Esophagus muscularis mucosa (tissue), 4 donors: ENCODE data around the gene UBR3. TPM values are rescaled to one million over a fixed set of nuclear protein-coding genes. Genes with fewer than 3 reads are reported as not detected.
A peak's percentile ranks its signal among the peaks of the same experiment; 100 is the strongest.

Experiments used
- DNase-seq: peaks from one replicate; pipeline ENCODE4 v3.0.0-alpha.2; 2017; ENCODE audit errors: extremely low spot score
- H3K27ac ChIP-seq, 4 donors: fragments of 200-600 bp; sonication (generic); replicated peaks in 1 of 4; 1 replicate in 3 of 4; 2 replicates in 1 of 4; pipeline ENCODE4 v1.5.1; 2016 to 2019; ENCODE audit warnings: mild to moderate bottlenecking in 1 of 4
- H3K27me3 ChIP-seq, 4 donors: fragments of 200-600 bp; sonication (generic); one replicate each; pipeline versions ENCODE4 v1.5.1 to v1.6.0; 2016 to 2019
- H3K36me3 ChIP-seq, 4 donors: fragments of 200-600 bp; sonication (generic); one replicate each; pipeline ENCODE4 v1.5.1; 2016 to 2019
- H3K4me1 ChIP-seq, 4 donors: fragments of 200-600 bp; sonication (generic); one replicate each; pipeline ENCODE4 v1.5.1; 2016 to 2019
- H3K4me3 ChIP-seq, 4 donors: fragments of 200-600 bp; sonication (generic); 1 replicate in 2 of 4; 2 replicates in 2 of 4; pipeline ENCODE4 v1.5.1; 2016 to 2019; ENCODE audit warnings: mild to moderate bottlenecking in 4 of 4, moderate library complexity in 1 of 4
- H3K9me3 ChIP-seq, 4 donors: fragments of 200-600 bp; sonication (generic); 1 replicate in 3 of 4; 2 replicates in 1 of 4; pipeline ENCODE4 v1.5.1; 2016 to 2019
- EP300 ChIP-seq: sonication (generic); formaldehyde crosslinking; IDR thresholded peaks from one replicate; pipeline ENCODE4 v1.6.1; 2017; ENCODE audit warnings: antibody characterized with exemption
- POLR2A ChIP-seq: fragments of 450-650 bp; IDR thresholded peaks from one replicate; pipeline ENCODE4 v1.6.1; 2017; ENCODE audit warnings: antibody characterized with exemption, moderate library complexity, mild to moderate bottlenecking, low read depth
- POLR2AphosphoS5 ChIP-seq, 2 donors: sonication (generic); formaldehyde crosslinking; IDR thresholded peaks; one replicate each; pipeline ENCODE4 v1.6.1; 2017; ENCODE audit warnings: antibody characterized with exemption in 2 of 2
- WGBS: methylation state at CpG from one replicate; pipeline ENCODE4 v1.1.5; 2018; 5-methylcytosine and 5-hydroxymethylcytosine counted together
- intact Hi-C: fragments of 100-400 bp; cut with DNase I; formaldehyde crosslinking; loops from one replicate; pipeline ENCODE4 v1.15.1; 2023
- total RNA-seq, 4 donors: library from RNA; depleted of rRNA; stranded (reverse); fragments of >200 nt; gene quantifications; one replicate each; pipeline versions ENCODE4 v1.1.0 to v1.2.1, GENCODE V29; 2016
- TF ChIP-seq, protein P1 (sequence below), 3 experiments: fragments of 200-600 bp in 2 of 3; fragments of 450-650 bp in 1 of 3; sonication (generic) in 2 of 3; IDR thresholded peaks; one replicate each; pipeline ENCODE4 v1.5.1; 2017 to 2019; ENCODE audit warnings: antibody characterized with exemption in 3 of 3, mild to moderate bottlenecking in 2 of 3, moderate library complexity in 1 of 3

Gene UBR3
- total RNA-seq, 4 donors from 2014 or later, result 46.1 to 80.2 (median 58.8) TPM

DNA sequence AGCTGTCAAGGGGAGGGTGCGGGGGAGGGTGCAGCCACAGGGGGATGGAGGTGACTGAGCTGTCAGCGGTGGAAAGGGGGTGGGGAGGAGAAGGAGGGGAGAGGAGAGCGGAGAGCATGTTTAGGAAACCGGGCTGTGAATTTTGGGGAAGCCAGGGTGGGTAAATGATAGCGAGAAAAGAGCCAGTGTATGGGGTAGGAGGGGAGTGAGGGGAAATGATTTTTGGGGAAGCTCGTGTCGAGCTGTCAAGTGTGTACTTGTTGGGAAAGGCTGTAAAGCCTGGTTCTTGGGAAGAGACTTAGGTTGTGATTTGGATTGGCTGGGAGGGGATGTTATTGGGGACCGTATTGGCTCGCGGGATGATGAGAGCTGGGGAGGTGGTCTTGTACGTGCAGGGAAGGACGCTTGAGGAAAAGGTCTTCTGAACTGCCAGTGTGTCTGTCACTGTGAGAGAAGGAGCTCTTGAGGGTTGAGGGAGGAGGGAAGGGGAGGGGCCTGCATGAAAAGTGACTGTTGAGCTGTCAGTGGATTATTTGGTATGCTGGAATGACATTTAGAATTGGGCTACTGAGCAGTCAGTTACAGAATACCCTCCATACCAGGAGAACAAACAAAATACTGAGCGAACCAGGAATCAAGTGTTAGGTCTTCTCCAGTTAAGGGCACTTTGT, 1.0 kb downstream of the UBR3 start:
- peaks cover 43 to 73% (median 67%) of the 10 kb centered on the region in 4 donors for H3K4me1 ChIP-seq
- under 1% methylated on average over 13 of the region's 13 CpGs for WGBS
- TF ChIP-seq POLR2A, result no peak
- no peak for TF ChIP-seq EP300
- peak; percentile 13 to 33 for TF ChIP-seq POLR2AphosphoS5 (IDR thresholded peaks at IDR 0.05)
- TF ChIP-seq, protein P1, sequence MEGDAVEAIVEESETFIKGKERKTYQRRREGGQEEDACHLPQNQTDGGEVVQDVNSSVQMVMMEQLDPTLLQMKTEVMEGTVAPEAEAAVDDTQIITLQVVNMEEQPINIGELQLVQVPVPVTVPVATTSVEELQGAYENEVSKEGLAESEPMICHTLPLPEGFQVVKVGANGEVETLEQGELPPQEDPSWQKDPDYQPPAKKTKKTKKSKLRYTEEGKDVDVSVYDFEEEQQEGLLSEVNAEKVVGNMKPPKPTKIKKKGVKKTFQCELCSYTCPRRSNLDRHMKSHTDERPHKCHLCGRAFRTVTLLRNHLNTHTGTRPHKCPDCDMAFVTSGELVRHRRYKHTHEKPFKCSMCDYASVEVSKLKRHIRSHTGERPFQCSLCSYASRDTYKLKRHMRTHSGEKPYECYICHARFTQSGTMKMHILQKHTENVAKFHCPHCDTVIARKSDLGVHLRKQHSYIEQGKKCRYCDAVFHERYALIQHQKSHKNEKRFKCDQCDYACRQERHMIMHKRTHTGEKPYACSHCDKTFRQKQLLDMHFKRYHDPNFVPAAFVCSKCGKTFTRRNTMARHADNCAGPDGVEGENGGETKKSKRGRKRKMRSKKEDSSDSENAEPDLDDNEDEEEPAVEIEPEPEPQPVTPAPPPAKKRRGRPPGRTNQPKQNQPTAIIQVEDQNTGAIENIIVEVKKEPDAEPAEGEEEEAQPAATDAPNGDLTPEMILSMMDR (IDR thresholded peaks at IDR 0.05), result no peak

DNA sequence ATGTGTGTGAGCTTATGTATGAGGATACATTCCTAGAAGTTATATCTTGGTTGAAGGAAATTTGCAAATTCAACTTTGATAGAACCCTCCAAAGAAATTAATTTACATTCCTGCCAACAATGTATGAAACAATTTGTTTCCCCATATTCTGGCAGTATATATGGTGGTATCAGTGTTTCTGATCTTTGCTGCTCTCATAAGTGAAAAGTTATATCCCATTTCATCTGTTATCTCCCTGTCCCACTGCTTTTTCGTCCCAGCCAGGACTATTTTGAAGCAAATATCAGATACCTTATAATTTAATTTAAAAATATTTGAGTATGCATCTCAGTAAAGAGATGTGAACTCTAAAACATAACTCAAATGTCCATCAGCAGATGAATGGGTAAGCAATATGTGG, 7.1 kb downstream of the UBR3 start:
- no peak for TF ChIP-seq POLR2A
- TF ChIP-seq EP300, result no peak
- TF ChIP-seq, protein P1 (IDR thresholded peaks at IDR 0.05), result no peak
- no peak for TF ChIP-seq POLR2AphosphoS5 (IDR thresholded peaks at IDR 0.05)
- DNase-seq, result no peak
- no peaks in the 10 kb centered on the region for H3K36me3 ChIP-seq
- no peak overlapping the region for H3K27ac ChIP-seq
- H3K27me3 ChIP-seq, result no peaks in the 10 kb centered on the region
- H3K4me1 ChIP-seq, result peaks cover 35 to 76% (median 75%) of the 10 kb centered on the region in 4 donors
- 76% methylated on average over 1 of the region's 1 CpG for WGBS
- intact Hi-C loops, result no loop called here
- no peak overlapping the region for H3K4me3 ChIP-seq
- H3K9me3 ChIP-seq, result no peaks in the 10 kb centered on the region

More for the DNA sequence above, 1.0 kb downstream of the UBR3 start:
- H3K36me3 ChIP-seq, result no peaks in the 10 kb centered on the region
- no peaks in the 10 kb centered on the region for H3K27me3 ChIP-seq
- no peak for DNase-seq
- H3K27ac ChIP-seq, result peak overlapping the region; percentile 87 to 95 (median 92)
- no peaks in the 10 kb centered on the region for H3K9me3 ChIP-seq
- H3K4me3 ChIP-seq, result peak overlapping the region; percentile 79 to 97 (median 90)
- intact Hi-C loops, result loop anchor here (10.0 kb wide), 1 partner anchor 47 kb away; no protein-coding TSS in a partner anchor

DNA sequence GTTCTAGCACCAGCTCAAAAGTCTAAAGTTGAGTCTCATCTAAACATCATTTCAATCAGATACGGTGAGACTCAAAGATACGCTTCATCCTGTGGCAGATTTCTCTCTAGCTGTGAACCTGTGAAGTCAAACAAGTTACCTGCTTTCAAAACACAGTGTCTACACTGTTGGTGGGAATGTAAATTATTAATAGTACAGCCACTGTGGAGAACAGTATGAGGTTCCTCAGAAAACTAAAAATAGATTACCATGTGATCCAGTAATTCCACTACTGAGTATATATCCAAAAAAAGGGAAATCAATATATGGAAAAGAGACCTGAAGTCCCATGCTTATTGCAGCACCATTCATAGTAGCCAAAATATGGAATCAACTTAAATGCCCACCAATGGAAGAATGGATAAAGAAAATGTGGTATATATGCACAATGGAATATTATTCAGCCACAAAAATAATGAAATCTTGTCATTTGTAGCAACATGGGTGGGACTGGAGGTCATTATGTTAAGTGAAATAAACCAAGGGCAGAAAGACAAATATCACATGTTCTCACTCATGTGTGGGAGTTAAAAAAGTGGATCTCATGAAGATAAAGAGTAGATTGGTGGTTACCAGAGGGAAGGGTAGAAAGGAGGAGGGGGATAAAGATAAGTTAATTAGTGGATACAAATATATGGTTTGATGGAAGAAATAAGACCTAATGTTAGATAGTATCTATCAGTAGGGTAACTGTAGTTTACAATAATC, 11.7 kb downstream of the UBR3 start:
- Histone ChIP-seq H3K9me3 (no peaks in the 10 kb centered on the region), H3K4me1 (peaks cover 23 to 57% (median 53%) of the 10 kb centered on the region in 4 donors), H3K4me3 (no peak overlapping the region), H3K27ac (no peak overlapping the region), H3K27me3 (no peaks in the 10 kb centered on the region), H3K36me3 (peaks cover 0 to 10% (median 3%) of the 10 kb centered on the region in 4 donors)
- whole genome bisulfite sequencing, result 79% methylated on average over 2 of the region's 2 CpGs
- TF ChIP-seq EP300 (no peak), POLR2AphosphoS5 (IDR thresholded peaks at IDR 0.05) (no peak), POLR2A (no peak)
- TF ChIP-seq, protein P1 (IDR thresholded peaks at IDR 0.05), result no peak
- DNase-seq, result no peak
- intact Hi-C loops, result no loop called here

DNA sequence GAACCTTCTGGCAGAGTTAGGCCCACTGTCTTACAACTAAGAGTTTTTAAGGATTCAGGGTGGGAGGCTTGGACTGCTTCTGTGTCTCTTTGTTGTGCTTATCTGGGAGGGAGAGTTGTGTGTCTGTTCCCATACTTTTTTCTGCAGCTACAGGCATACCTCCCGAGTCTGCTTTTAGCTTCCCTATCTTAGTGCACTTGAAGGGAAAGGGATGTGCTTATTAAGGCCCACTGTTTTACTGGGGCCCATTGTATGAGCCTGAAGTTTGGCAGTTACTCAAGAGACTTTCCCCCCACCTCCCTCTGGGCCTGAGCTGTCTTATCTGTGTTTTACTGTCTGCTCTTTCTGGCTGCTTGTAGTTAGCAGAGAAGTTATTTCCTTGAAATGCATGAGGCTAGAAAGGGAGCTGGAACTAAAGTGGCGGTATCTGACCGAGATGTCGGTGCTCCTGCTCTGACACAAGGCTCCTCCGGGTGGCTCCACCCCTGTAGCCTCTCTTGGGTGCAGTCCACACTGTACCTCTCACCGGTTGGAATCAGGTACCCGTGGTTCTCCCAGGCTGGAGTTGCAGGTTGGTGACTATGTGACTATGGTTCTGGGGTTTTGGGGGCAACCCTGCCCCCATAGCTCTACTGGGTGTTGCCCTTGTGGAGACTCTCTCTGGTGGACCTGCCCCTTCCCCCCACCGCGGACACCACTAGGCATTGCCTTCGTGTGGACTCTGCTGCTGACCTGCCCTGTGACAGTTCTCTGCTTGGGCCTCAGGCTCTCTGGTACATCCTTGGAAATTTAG, 12.9 kb downstream of the UBR3 start:
- H3K4me3 ChIP-seq, result no peak overlapping the region
- no peak for TF ChIP-seq POLR2AphosphoS5 (IDR thresholded peaks at IDR 0.05)
- no peak for TF ChIP-seq EP300
- TF ChIP-seq, protein P1 (IDR thresholded peaks at IDR 0.05), result no peak
- TF ChIP-seq POLR2A, result no peak
- peaks cover 19 to 48% (median 43%) of the 10 kb centered on the region in 4 donors for H3K4me1 ChIP-seq
- H3K9me3 ChIP-seq, result no peaks in the 10 kb centered on the region
- H3K36me3 ChIP-seq, result peaks cover 0 to 10% (median 3%) of the 10 kb centered on the region in 4 donors
- no peak for DNase-seq
- no peaks in the 10 kb centered on the region for H3K27me3 ChIP-seq
- H3K27ac ChIP-seq, result no peak overlapping the region
- intact Hi-C loops, result no loop called here
- 71% methylated on average over 10 of the region's 10 CpGs for WGBS
